HCT116 (cell line): ENCODE measurements around the gene ANO4. TPM values are rescaled to one million over a fixed set of nuclear protein-coding genes. Genes with fewer than 3 reads are reported as not detected.

Source experiments
- ATAC-seq: fragments of 200-7000 bp; cut with Tn5 transposase; 2 replicates; pipeline ENCODE4 v1.9.1; 2020; ENCODE audit warnings: mild to moderate bottlenecking, moderate library complexity
- BruUV-seq: library from RNA; stranded (reverse); fragments of 400-500 nt; replicated peaks from 2 replicates; lab custom pipeline; 2021; lab: Mats Ljungman, UMichigan
- CTCF ChIA-PET: fragments of 300-600 bp; sonication (Branson Sonifier 250); formaldehyde crosslinking; loops from one replicate; lab custom pipeline; 2021; ENCODE audit warnings: antibody characterized with exemption; lab: Charles Lee
- POLR2A ChIA-PET: fragments of 300-600, 350-600 bp; sonication (Branson Sonifier 250); formaldehyde crosslinking; loops from one replicate; lab custom pipeline; 2021; ENCODE audit warnings: antibody characterized with exemption; lab: Charles Lee
- RAD21 ChIA-PET, 2 experiments: fragments of 300-600 bp; sonication (Branson Sonifier 250); formaldehyde crosslinking; loops; one replicate each; lab custom pipeline; 2023; ENCODE audit warnings: low total read pairs in 2 of 2; ENCODE audit not compliant: uncharacterized antibody in 2 of 2, unreplicated experiment in 2 of 2, low non-redundant PET in 1 of 2; lab: Charles Lee
- DNase-seq: peaks from one replicate; pipeline ENCODE4 v3.0.0-alpha.2; 2010; ENCODE audit warnings: low read depth, low spot score
- H2AFZ ChIP-seq: fragments of 200-600 bp; shearing (Covaris generic), sonication (generic); 2 replicates; pipeline ENCODE4 v1.6.1; 2017; ENCODE audit warnings: low read depth, mixed run types, mixed read lengths, antibody characterized with exemption, low read length; ENCODE audit not compliant: poor library complexity, severe bottlenecking
- H3K27ac ChIP-seq: 2 replicates; pipeline ENCODE4 v1.5.1; 2012; ENCODE audit warnings: low read depth, low read length
- H3K27me3 ChIP-seq: fragments of 200-600 bp; sonication (generic); 2 replicates; pipeline ENCODE4 v1.6.1; 2016; ENCODE audit warnings: mixed run types, low read length, mixed read lengths; ENCODE audit not compliant: insufficient read depth
- H3K36me3 ChIP-seq, 2 experiments: fragments of 200-500 bp in 1 of 2; fragments of 200-600 bp in 1 of 2; sonication (Bioruptor generic) in 1 of 2; sonication (generic) in 1 of 2; 2 replicates each; pipeline versions ENCODE4 v1.5.1 to v1.6.1; 2014 to 2016; ENCODE audit warnings: low read length in 2 of 2, inconsistent platforms in 1 of 2, mixed read lengths in 1 of 2, mixed run types in 1 of 2; ENCODE audit not compliant: insufficient read depth in 2 of 2, control insufficient read depth in 1 of 2
- H3K4me1 ChIP-seq, 2 experiments: fragments of 200-600 bp in 1 of 2; sonication (generic) in 1 of 2; 2 replicates each; pipeline versions ENCODE4 v1.5.1 to v1.6.1; 2012 to 2017; ENCODE audit warnings: low read length in 2 of 2, inconsistent platforms in 1 of 2, mild to moderate bottlenecking in 1 of 2, mixed read lengths in 1 of 2, mixed run types in 1 of 2, moderate library complexity in 1 of 2; ENCODE audit not compliant: insufficient read depth in 2 of 2, control insufficient read depth in 1 of 2
- H3K4me2 ChIP-seq: fragments of 200-600 bp; sonication (generic); 2 replicates; pipeline ENCODE4 v1.6.1; 2017; ENCODE audit warnings: mixed run types, low read length, mixed read lengths
- H3K4me3 ChIP-seq, 2 experiments: fragments of 200-600 bp in 1 of 2; sonication (generic) in 1 of 2; replicated peaks in 1 of 2; 2 replicates each; pipeline ENCODE4 v1.5.1; 2011 to 2016; ENCODE audit warnings: low read length in 2 of 2, control low read depth in 1 of 2, low read depth in 1 of 2, mild to moderate bottlenecking in 1 of 2, mixed read lengths in 1 of 2, mixed run types in 1 of 2
- H3K79me2 ChIP-seq: fragments of 200-600 bp; sonication (generic); 2 replicates; pipeline ENCODE4 v1.6.1; 2017; ENCODE audit warnings: mild to moderate bottlenecking, mixed run types, low read length, moderate library complexity, mixed read lengths; ENCODE audit not compliant: insufficient read depth
- H3K9ac ChIP-seq: fragments of 200-600 bp; sonication (generic); 2 replicates; pipeline ENCODE4 v1.6.1; 2016; ENCODE audit warnings: low read length, mixed read lengths
- H3K9me2 ChIP-seq: fragments of 200-600 bp; sonication (generic), shearing (Covaris generic); 2 replicates; pipeline ENCODE4 v1.6.1; 2017; ENCODE audit warnings: mixed run types, mild to moderate bottlenecking, moderate library complexity; ENCODE audit not compliant: insufficient read depth
- H3K9me3 ChIP-seq, 2 experiments: fragments of 200-500 bp in 1 of 2; fragments of 200-600 bp in 1 of 2; sonication (Bioruptor generic) in 1 of 2; sonication (generic) in 1 of 2; 2 replicates each; pipeline ENCODE4 v1.6.1; 2014 to 2017; ENCODE audit warnings: low read length in 2 of 2, mixed read lengths in 2 of 2, inconsistent platforms in 1 of 2, low read depth in 1 of 2, mild to moderate bottlenecking in 1 of 2, mixed run types in 1 of 2, moderate library complexity in 1 of 2; ENCODE audit not compliant: control insufficient read depth in 1 of 2, insufficient read depth in 1 of 2
- H4K20me1 ChIP-seq: fragments of 200-600 bp; sonication (generic), shearing (Covaris generic); 2 replicates; pipeline ENCODE4 v1.6.1; 2017; ENCODE audit warnings: mixed run types, mild to moderate bottlenecking, moderate library complexity; ENCODE audit not compliant: insufficient read depth
- ATF3 ChIP-seq: IDR thresholded peaks from 2 replicates; pipeline ENCODE4 v1.6.1; 2012
- CTCF ChIP-seq, 3 experiments: fragments of 200-600 bp in 1 of 3; sonication (generic) in 1 of 3; IDR thresholded peaks in 2 of 3; conservative IDR thresholded peaks in 1 of 3; 2 replicates each; pipeline ENCODE4 v1.5.1; 2012 to 2017; ENCODE audit warnings: low read depth in 2 of 3, low read length in 2 of 3, antibody characterized with exemption in 1 of 3, borderline replicate concordance in 1 of 3, control low read depth in 1 of 3, mild to moderate bottlenecking in 1 of 3, mixed read lengths in 1 of 3, mixed run types in 1 of 3, moderate library complexity in 1 of 3; ENCODE audit not compliant: insufficient read depth in 1 of 3
- EGR1 ChIP-seq: IDR thresholded peaks from 2 replicates; pipeline ENCODE4 v1.6.1; 2012; ENCODE audit warnings: low read depth
- EZH2phosphoT487 ChIP-seq: fragments of 200-600 bp; IDR thresholded peaks from 2 replicates; pipeline ENCODE4 v1.6.1; 2018; ENCODE audit warnings: antibody characterized with exemption, borderline replicate concordance
- FOSL1 ChIP-seq: IDR thresholded peaks from 2 replicates; pipeline ENCODE4 v1.6.1; 2012; ENCODE audit warnings: low read depth
- JUND ChIP-seq: IDR thresholded peaks from 2 replicates; pipeline ENCODE4 v1.6.1; 2012
- RAD21 ChIP-seq: IDR thresholded peaks from 2 replicates; pipeline ENCODE4 v1.6.1; 2012; ENCODE audit warnings: low read depth, mild to moderate bottlenecking
- SP1 ChIP-seq: IDR thresholded peaks from 2 replicates; pipeline ENCODE4 v1.6.1; 2012; ENCODE audit warnings: low read depth
- TCF7L2 ChIP-seq: IDR thresholded peaks from 2 replicates; pipeline ENCODE4 v1.7.0; 2011; ENCODE audit warnings: borderline replicate concordance, inconsistent platforms; ENCODE audit not compliant: insufficient read depth, insufficient read length; ENCODE audit errors: extremely low read depth
- YY1 ChIP-seq: IDR thresholded peaks from 2 replicates; pipeline ENCODE4 v1.6.1; 2011; ENCODE audit warnings: low read length, low read depth, moderate library complexity, mild to moderate bottlenecking; ENCODE audit not compliant: insufficient replicate concordance; ENCODE audit errors: extremely low read depth
- intact Hi-C: fragments of 100-400 bp; cut with micrococcal nuclease; formaldehyde crosslinking; loops from 2 replicates; pipeline ENCODE4 v1.10.0; 2022
- total RNA-seq: library from RNA; stranded (reverse); gene quantifications from one replicate; pipeline ENCODE4 v1.2.1, GENCODE V29; 2021; ENCODE audit not compliant: unreplicated experiment
- TF ChIP-seq, protein P1 (sequence below): IDR thresholded peaks from 2 replicates; pipeline ENCODE4 v1.6.1; 2012

Gene ANO4
- total RNA-seq, 1 experiment from 2014 or later = 1.7 TPM

- Histone ChIP-seq H3K27me3 (no peaks in the 10 kb centered on the region), H3K9me3 (no peaks in the 10 kb centered on the region), H3K4me2 (no peak overlapping the region), H3K4me1 (peaks cover 0 to 14% of the 10 kb centered on the region in 2 experiments; a peak in 2 of 4 replicates), H4K20me1 (no peaks in the 10 kb centered on the region), H3K36me3 (no peaks in the 10 kb centered on the region), H3K4me3 (no peak overlapping the region), H3K79me2 (no peaks in the 10 kb centered on the region), H3K9ac (no peak overlapping the region), H3K27ac (no peak overlapping the region), H2AFZ (no peak overlapping the region), H3K9me2 (no peaks in the 10 kb centered on the region)
- ChIA-PET CTCF (no interaction called here), POLR2A (no interaction called here), RAD21 (no interaction called here)
- no TSS peak for BruUV-seq
- DNase-seq (no peak), ATAC-seq (no peak)
- intact Hi-C loops = no loop called here
- no peak for TF ChIP-seq CTCF (IDR thresholded peaks at IDR 0.05 in 2 of 3, conservative IDR thresholded peaks at IDR 0.05 in 1 of 3; ENCODE audit: borderline replicate concordance in 1 of 3, insufficient read depth in 1 of 3, low read depth in 2 of 3, low read length in 2 of 3)
- TF ChIP-seq RAD21 = no peak
- no peak for TF ChIP-seq YY1
- no peak for TF ChIP-seq ATF3
Measured at GRCh38 chr12:100864366-100864765, 69.8 kb downstream of the ANO4 start.

GRCh38 chr12:100867639-100868393 lies 73.2 kb downstream of the ANO4 start:
- CTCF ChIA-PET = no interaction called here
- DNase-seq = no peak
- Histone ChIP-seq H3K9me2 (no peaks in the 10 kb centered on the region), H4K20me1 (no peaks in the 10 kb centered on the region), H3K9ac (no peak overlapping the region), H2AFZ (no peak overlapping the region), H3K36me3 (no peaks in the 10 kb centered on the region), H3K4me3 (no peak overlapping the region), H3K27me3 (no peaks in the 10 kb centered on the region), H3K4me2 (peak overlapping the region; percentile 35; the same call in 1 of the 2 replicates), H3K4me1 (peaks cover 0 to 12% of the 10 kb centered on the region in 2 experiments; a peak in 2 of 4 replicates), H3K27ac (no peak overlapping the region), H3K79me2 (no peaks in the 10 kb centered on the region), H3K9me3 (no peaks in the 10 kb centered on the region)
- no peak for TF ChIP-seq JUND
- TF ChIP-seq RAD21 = no peak
- no peak for TF ChIP-seq CTCF (IDR thresholded peaks at IDR 0.05 in 2 of 3, conservative IDR thresholded peaks at IDR 0.05 in 1 of 3; ENCODE audit: borderline replicate concordance in 1 of 3, insufficient read depth in 1 of 3, low read depth in 2 of 3, low read length in 2 of 3)
- TF ChIP-seq EGR1 = no peak
- no peak for TF ChIP-seq ATF3
- TF ChIP-seq YY1 = no peak
- TF ChIP-seq, protein P1, sequence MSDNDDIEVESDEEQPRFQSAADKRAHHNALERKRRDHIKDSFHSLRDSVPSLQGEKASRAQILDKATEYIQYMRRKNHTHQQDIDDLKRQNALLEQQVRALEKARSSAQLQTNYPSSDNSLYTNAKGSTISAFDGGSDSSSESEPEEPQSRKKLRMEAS = no peak
- TF ChIP-seq EZH2phosphoT487 = no peak
- TF ChIP-seq FOSL1 = no peak
- TF ChIP-seq SP1 = no peak
- no peak for TF ChIP-seq TCF7L2
- ATAC-seq = peak; percentile 74
- POLR2A ChIA-PET = no interaction called here
- intact Hi-C loops = no loop called here
- RAD21 ChIA-PET = no interaction called here
- BruUV-seq = no TSS peak
